Retina (tissue), 1 donor: Measurements from ENCODE around the gene ARL10.

Experiments
- DNase-seq: peaks from one replicate; pipeline ENCODE4 v3.0.0-alpha.2; 2016

Gene ARL10

GRCh38 chr5:176413255-176413565, 47.9 kb downstream of the ARL10 start:
- DNase-seq = no peak

GRCh38 chr5:176413709-176414191, 48.5 kb downstream of the ARL10 start:
- no peak for DNase-seq

- no peak for DNase-seq
These were observed 49.4 kb downstream of the ARL10 start for GRCh38 chr5:176414704-176415103.

- DNase-seq = no peak
These were observed 50.1 kb downstream of the ARL10 start for GRCh38 chr5:176415240-176415951.

- peak; percentile 94 for DNase-seq
These were observed 51.0 kb downstream of the ARL10 start, which contains the start of gene CLTB for GRCh38 chr5:176415952-176416924. Gene CLTB, minus strand, starts transcription at chr5:176416539. Its CDS starts 176 bp downstream, at chr5:176416363.

- DNase-seq = no peak
These were observed 51.7 kb downstream of the ARL10 start for GRCh38 chr5:176416965-176417364.

GRCh38 chr5:176418251-176418650, 53.0 kb downstream of the ARL10 start:
- no peak for DNase-seq

- DNase-seq = no peak
These were observed 54.8 kb downstream of the ARL10 start for GRCh38 chr5:176420086-176420485.

- no peak for DNase-seq
These were observed 55.8 kb downstream of the ARL10 start for GRCh38 chr5:176420972-176421544.

- no peak for DNase-seq
These were observed 58.9 kb downstream of the ARL10 start for GRCh38 chr5:176424181-176424580.

- DNase-seq = no peak
These were observed 59.9 kb downstream of the ARL10 start for GRCh38 chr5:176425138-176425537.

GRCh38 chr5:176425791-176426190, 60.5 kb downstream of the ARL10 start:
- no peak for DNase-seq

GRCh38 chr5:176426876-176427275, 61.6 kb downstream of the ARL10 start:
- no peak for DNase-seq

- no peak for DNase-seq
These were observed 62.7 kb downstream of the ARL10 start for GRCh38 chr5:176427971-176428370.

GRCh38 chr5:176429972-176430371, 64.7 kb downstream of the ARL10 start:
- DNase-seq = no peak
